ENCODE results near the gene ATP1B1.

Gene ATP1B1

DNA sequence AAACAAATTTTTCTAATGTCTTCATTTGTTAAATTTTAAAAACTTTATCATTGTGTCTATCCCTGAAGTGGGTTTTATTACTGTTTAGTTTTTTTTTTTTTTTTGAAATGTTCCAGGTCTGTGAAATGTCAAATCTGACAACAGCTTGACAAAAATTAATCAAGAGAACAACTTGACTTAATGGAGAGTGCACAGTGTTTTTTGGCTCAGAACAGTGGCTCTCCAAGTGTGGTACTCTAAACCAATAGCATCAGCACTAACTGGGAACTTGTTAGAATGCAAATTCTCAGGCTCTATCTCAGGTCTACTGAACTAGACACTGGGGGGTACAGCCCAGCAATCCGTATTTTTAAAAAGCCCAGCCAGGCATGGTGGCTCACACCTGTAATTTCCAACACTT lies 49.2 kb downstream of the ATP1B1 start:
- Histone ChIP-seq H3K9me3 (ENCODE audit: control insufficient read depth, insufficient read depth, low read depth, low read length) (no peaks in the 10 kb centered on the region), H3K36me3 (ENCODE audit: control insufficient read depth in 2 of 2, insufficient read depth in 1 of 2, low read length in 2 of 2) (no peaks in the 10 kb centered on the region), H3K4me1 (ENCODE audit: control insufficient read depth, insufficient read depth, low read length) (no peaks in the 10 kb centered on the region), H3K4me3 (ENCODE audit: low read depth, low read length) (no peak overlapping the region), H3K27ac (ENCODE audit: extremely low read depth, low read depth, low read length) (no peak overlapping the region)
- CTCF ChIA-PET = interaction anchor here (0.6 kb wide), 1 partner anchor 76 kb away, joined by 4 read pairs; no protein-coding TSS in a partner anchor
- POLR2A ChIA-PET = no interaction called here
- TF ChIP-seq ZNF837 (tag by site-specific recombination; IDR thresholded peaks at IDR 0.05) (no peak), ZNF132 (tag by site-specific recombination; IDR thresholded peaks at IDR 0.05; ENCODE audit: borderline replicate concordance) (no peak), ZNF155 (tag by site-specific recombination; IDR thresholded peaks at IDR 0.05) (no peak), ZNF585B (tag by site-specific recombination; IDR thresholded peaks at IDR 0.05) (no peak), ZBTB48 (tag by site-specific recombination; IDR thresholded peaks at IDR 0.05) (no peak)

- no peaks in the 10 kb centered on the region for H3K4me1 ChIP-seq (ENCODE audit: control insufficient read depth, insufficient read depth, low read length)
- no peaks in the 10 kb centered on the region for H3K36me3 ChIP-seq (ENCODE audit: control insufficient read depth in 2 of 2, insufficient read depth in 1 of 2, low read length in 2 of 2)
- H3K4me3 ChIP-seq (ENCODE audit: low read depth, low read length) = no peak overlapping the region
- CTCF ChIA-PET = no interaction called here
- no peak overlapping the region for H3K27ac ChIP-seq (ENCODE audit: extremely low read depth, low read depth, low read length)
- no peaks in the 10 kb centered on the region for H3K9me3 ChIP-seq (ENCODE audit: control insufficient read depth, insufficient read depth, low read depth, low read length)
- POLR2A ChIA-PET = no interaction called here
- TF ChIP-seq, protein P1, sequence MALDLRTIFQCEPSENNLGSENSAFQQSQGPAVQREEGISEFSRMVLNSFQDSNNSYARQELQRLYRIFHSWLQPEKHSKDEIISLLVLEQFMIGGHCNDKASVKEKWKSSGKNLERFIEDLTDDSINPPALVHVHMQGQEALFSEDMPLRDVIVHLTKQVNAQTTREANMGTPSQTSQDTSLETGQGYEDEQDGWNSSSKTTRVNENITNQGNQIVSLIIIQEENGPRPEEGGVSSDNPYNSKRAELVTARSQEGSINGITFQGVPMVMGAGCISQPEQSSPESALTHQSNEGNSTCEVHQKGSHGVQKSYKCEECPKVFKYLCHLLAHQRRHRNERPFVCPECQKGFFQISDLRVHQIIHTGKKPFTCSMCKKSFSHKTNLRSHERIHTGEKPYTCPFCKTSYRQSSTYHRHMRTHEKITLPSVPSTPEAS (tag by site-specific recombination; IDR thresholded peaks at IDR 0.05) = no peak
- no peak for TF ChIP-seq ZNF707 (tag by site-specific recombination; IDR thresholded peaks at IDR 0.05)
- TF ChIP-seq, protein P2, sequence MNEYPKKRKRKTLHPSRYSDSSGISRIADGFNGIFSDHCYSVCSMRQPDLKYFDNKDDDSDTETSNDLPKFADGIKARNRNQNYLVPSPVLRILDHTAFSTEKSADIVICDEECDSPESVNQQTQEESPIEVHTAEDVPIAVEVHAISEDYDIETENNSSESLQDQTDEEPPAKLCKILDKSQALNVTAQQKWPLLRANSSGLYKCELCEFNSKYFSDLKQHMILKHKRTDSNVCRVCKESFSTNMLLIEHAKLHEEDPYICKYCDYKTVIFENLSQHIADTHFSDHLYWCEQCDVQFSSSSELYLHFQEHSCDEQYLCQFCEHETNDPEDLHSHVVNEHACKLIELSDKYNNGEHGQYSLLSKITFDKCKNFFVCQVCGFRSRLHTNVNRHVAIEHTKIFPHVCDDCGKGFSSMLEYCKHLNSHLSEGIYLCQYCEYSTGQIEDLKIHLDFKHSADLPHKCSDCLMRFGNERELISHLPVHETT (tag by site-specific recombination; IDR thresholded peaks at IDR 0.05) = no peak
- TF ChIP-seq KLF17 (tag by site-specific recombination; IDR thresholded peaks at IDR 0.05) = no peak
- TF ChIP-seq RBAK (tag by site-specific recombination; IDR thresholded peaks at IDR 0.05) = no peak
- no peak for TF ChIP-seq ZNF18 (tag by site-specific recombination; IDR thresholded peaks at IDR 0.05)
- TF ChIP-seq PRDM10 (tag by site-specific recombination; IDR thresholded peaks at IDR 0.05) = no peak
- no peak for TF ChIP-seq ZNF248 (tag by site-specific recombination; IDR thresholded peaks at IDR 0.05)
- no peak for TF ChIP-seq GFI1B (tag by site-specific recombination; IDR thresholded peaks at IDR 0.05)
- no peak for TF ChIP-seq ZNF785 (tag by site-specific recombination; IDR thresholded peaks at IDR 0.05)
- no peak for TF ChIP-seq ZNF544 (tag by site-specific recombination; IDR thresholded peaks at IDR 0.05)
- no peak for TF ChIP-seq ZNF777 (tag by site-specific recombination; IDR thresholded peaks at IDR 0.05; ENCODE audit: borderline replicate concordance)
- TF ChIP-seq MEIS1 (CRISPR knock-in tag; IDR thresholded peaks at IDR 0.05; ENCODE audit: borderline replicate concordance) = no peak
- TF ChIP-seq, protein P3, sequence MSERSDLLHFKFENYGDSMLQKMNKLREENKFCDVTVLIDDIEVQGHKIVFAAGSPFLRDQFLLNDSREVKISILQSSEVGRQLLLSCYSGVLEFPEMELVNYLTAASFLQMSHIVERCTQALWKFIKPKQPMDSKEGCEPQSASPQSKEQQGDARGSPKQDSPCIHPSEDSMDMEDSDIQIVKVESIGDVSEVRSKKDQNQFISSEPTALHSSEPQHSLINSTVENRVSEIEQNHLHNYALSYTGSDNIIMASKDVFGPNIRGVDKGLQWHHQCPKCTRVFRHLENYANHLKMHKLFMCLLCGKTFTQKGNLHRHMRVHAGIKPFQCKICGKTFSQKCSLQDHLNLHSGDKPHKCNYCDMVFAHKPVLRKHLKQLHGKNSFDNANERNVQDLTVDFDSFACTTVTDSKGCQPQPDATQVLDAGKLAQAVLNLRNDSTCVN (tag by site-specific recombination; optimal IDR thresholded peaks at IDR 0.05) = no peak
Measured at GRCh38 chr1:169156580-169156979, 50.1 kb downstream of the ATP1B1 start.
